Measurements from ENCODE around the gene SLF2. TPM values are rescaled to one million over a fixed set of nuclear protein-coding genes. Genes with fewer than 3 reads are reported as not detected.

The SLF2 gene
- total and polyA plus RNA-seq, 2 of the 13 experiments (the other 11 are each of a cell fraction or from before 2014, with no cell fraction given) = 12.2 to 48.1 TPM

GRCh38 chr10:100912605-100913469 is at the start of gene SLF2 (continued):
- TF ChIP-seq, protein P1, sequence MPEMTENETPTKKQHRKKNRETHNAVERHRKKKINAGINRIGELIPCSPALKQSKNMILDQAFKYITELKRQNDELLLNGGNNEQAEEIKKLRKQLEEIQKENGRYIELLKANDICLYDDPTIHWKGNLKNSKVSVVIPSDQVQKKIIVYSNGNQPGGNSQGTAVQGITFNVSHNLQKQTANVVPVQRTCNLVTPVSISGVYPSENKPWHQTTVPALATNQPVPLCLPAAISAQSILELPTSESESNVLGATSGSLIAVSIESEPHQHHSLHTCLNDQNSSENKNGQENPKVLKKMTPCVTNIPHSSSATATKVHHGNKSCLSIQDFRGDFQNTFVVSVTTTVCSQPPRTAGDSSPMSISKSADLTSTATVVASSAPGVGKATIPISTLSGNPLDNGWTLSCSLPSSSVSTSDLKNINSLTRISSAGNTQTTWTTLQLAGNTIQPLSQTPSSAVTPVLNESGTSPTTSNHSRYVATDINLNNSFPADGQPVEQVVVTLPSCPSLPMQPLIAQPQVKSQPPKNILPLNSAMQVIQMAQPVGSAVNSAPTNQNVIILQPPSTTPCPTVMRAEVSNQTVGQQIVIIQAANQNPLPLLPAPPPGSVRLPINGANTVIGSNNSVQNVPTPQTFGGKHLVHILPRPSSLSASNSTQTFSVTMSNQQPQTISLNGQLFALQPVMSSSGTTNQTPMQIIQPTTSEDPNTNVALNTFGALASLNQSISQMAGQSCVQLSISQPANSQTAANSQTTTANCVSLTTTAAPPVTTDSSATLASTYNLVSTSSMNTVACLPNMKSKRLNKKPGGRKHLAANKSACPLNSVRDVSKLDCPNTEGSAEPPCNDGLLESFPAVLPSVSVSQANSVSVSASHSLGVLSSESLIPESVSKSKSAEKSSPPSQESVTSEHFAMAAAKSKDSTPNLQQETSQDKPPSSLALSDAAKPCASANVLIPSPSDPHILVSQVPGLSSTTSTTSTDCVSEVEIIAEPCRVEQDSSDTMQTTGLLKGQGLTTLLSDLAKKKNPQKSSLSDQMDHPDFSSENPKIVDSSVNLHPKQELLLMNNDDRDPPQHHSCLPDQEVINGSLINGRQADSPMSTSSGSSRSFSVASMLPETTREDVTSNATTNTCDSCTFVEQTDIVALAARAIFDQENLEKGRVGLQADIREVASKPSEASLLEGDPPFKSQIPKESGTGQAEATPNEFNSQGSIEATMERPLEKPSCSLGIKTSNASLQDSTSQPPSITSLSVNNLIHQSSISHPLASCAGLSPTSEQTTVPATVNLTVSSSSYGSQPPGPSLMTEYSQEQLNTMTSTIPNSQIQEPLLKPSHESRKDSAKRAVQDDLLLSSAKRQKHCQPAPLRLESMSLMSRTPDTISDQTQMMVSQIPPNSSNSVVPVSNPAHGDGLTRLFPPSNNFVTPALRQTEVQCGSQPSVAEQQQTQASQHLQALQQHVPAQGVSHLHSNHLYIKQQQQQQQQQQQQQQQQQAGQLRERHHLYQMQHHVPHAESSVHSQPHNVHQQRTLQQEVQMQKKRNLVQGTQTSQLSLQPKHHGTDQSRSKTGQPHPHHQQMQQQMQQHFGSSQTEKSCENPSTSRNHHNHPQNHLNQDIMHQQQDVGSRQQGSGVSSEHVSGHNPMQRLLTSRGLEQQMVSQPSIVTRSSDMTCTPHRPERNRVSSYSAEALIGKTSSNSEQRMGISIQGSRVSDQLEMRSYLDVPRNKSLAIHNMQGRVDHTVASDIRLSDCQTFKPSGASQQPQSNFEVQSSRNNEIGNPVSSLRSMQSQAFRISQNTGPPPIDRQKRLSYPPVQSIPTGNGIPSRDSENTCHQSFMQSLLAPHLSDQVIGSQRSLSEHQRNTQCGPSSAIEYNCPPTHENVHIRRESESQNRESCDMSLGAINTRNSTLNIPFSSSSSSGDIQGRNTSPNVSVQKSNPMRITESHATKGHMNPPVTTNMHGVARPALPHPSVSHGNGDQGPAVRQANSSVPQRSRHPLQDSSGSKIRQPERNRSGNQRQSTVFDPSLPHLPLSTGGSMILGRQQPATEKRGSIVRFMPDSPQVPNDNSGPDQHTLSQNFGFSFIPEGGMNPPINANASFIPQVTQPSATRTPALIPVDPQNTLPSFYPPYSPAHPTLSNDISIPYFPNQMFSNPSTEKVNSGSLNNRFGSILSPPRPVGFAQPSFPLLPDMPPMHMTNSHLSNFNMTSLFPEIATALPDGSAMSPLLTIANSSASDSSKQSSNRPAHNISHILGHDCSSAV (CRISPR knock-in tag; IDR thresholded peaks at IDR 0.05; ENCODE audit: borderline replicate concordance) = no peak
- TF ChIP-seq RFXANK (CRISPR knock-in tag; IDR thresholded peaks at IDR 0.05) = no peak
- no peak for TF ChIP-seq MTF1 (CRISPR knock-in tag; IDR thresholded peaks at IDR 0.05)
- no peak for TF ChIP-seq ZNF10 (CRISPR knock-in tag; IDR thresholded peaks at IDR 0.05; ENCODE audit: borderline replicate concordance, low read depth)
- TF ChIP-seq ZNF441 (CRISPR knock-in tag; IDR thresholded peaks at IDR 0.05; ENCODE audit: borderline replicate concordance) = peak; percentile 65; the same call in 1 of the 2 replicates
- no peak; the same call in 1 of the 2 replicates for TF ChIP-seq ZSCAN9 (CRISPR knock-in tag; IDR thresholded peaks at IDR 0.05; ENCODE audit: borderline replicate concordance)
- TF ChIP-seq SNAPC5 (CRISPR knock-in tag; IDR thresholded peaks at IDR 0.05; ENCODE audit: borderline replicate concordance) = no peak
- TF ChIP-seq KDM5B (CRISPR knock-in tag; IDR thresholded peaks at IDR 0.05; ENCODE audit: borderline replicate concordance) = peak; percentile 89; the same call in 1 of the 2 replicates
- no peak; the same call in 1 of the 2 replicates for TF ChIP-seq ETV6 (CRISPR knock-in tag; conservative IDR thresholded peaks at IDR 0.05)
- no peak for TF ChIP-seq FOXP1 (IDR thresholded peaks at IDR 0.05)
- no peak for TF ChIP-seq FOXP1 (CRISPR knock-in tag; IDR thresholded peaks at IDR 0.05)
- peak; percentile 84; the same call in 1 of the 2 replicates for TF ChIP-seq NFKB2 (CRISPR knock-in tag; IDR thresholded peaks at IDR 0.05; ENCODE audit: borderline replicate concordance)
- TF ChIP-seq, protein P2, sequence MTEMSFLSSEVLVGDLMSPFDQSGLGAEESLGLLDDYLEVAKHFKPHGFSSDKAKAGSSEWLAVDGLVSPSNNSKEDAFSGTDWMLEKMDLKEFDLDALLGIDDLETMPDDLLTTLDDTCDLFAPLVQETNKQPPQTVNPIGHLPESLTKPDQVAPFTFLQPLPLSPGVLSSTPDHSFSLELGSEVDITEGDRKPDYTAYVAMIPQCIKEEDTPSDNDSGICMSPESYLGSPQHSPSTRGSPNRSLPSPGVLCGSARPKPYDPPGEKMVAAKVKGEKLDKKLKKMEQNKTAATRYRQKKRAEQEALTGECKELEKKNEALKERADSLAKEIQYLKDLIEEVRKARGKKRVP (CRISPR knock-in tag; IDR thresholded peaks at IDR 0.05) = peak in 1 of 2 experiments; percentile 92; a peak in 2 of 4 replicates
- 0 out of 2 replicates have a peak, but pooled peaks have one; percentile 76 for TF ChIP-seq ZBTB10 (CRISPR knock-in tag; IDR thresholded peaks at IDR 0.05; ENCODE audit: borderline replicate concordance)
- TF ChIP-seq MED8 (CRISPR knock-in tag; IDR thresholded peaks at IDR 0.05; ENCODE audit: insufficient replicate concordance) = peak; percentile 57
- TF ChIP-seq GABPB1 (CRISPR knock-in tag; IDR thresholded peaks at IDR 0.05) = peak; percentile 89
- peak; percentile 72; the same call in 1 of the 2 replicates for TF ChIP-seq FLYWCH1 (CRISPR knock-in tag; IDR thresholded peaks at IDR 0.05)

Data from HepG2 (cell line).